Right renal pelvis (tissue), 4 donors: ENCODE measurements around the gene RSPO4. TPM values are rescaled to one million over a fixed set of nuclear protein-coding genes. Genes with fewer than 3 reads are reported as not detected.

Source experiments
- DNase-seq, 4 donors: peaks; one replicate each; pipeline ENCODE4 v3.0.0-alpha.2; 2013; ENCODE audit warnings: low read depth in 4 of 4, low spot score in 3 of 4, missing footprints in 1 of 4
- polyA plus RNA-seq, 4 donors: library from polyadenylated mRNA; unstranded; fragments of 120-200 nt; gene quantifications; one replicate each; pipeline ENCODE4 v1.2.1, GENCODE V29; 2013; ENCODE audit not compliant: insufficient read length in 4 of 4

RSPO4 gene
- polyA plus RNA-seq, 4 donors = 0.96 to 1.7 (median 1.6) TPM

DNA sequence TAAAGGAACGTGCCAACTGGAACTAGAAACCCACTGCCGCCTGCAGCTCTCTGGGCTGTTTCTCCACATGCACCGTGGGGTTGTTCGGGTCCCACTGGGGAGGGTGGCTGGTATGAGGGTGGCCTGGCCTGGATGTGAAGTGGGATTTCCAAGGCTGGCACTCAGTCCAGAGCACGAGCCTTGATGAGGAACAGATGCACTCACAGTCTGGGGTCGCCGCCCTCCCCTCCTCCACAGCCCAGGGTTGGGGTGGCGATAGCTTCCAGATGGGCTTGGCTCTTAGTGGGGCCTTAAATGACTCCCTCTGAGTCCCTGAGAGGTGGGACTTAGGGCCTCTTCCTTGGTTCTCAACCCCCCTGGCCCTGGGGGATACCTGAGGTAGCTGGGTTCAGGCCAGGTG lies 55.3 kb downstream of the RSPO4 start:
- DNase-seq = no peak

DNA sequence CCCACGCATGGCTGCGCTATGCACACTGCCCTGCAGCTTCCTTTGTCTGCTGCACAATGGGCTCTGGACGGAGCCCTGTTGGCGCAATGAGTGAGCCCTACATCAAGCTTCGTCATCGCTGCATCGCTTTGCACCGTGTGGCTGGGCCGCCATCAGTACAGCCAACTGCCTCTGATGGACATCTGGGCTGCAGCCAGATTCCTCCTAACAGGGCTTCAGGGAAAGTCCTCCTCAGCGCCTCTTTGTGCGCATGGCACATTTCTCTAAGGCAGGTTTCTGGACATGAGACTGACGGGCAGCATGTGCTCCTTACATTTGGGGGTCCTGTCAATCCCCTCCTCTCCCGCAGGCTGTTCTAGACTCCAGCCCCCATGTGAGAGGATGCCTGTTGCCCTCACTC lies 56.3 kb downstream of the RSPO4 start:
- DNase-seq = no peak

DNA sequence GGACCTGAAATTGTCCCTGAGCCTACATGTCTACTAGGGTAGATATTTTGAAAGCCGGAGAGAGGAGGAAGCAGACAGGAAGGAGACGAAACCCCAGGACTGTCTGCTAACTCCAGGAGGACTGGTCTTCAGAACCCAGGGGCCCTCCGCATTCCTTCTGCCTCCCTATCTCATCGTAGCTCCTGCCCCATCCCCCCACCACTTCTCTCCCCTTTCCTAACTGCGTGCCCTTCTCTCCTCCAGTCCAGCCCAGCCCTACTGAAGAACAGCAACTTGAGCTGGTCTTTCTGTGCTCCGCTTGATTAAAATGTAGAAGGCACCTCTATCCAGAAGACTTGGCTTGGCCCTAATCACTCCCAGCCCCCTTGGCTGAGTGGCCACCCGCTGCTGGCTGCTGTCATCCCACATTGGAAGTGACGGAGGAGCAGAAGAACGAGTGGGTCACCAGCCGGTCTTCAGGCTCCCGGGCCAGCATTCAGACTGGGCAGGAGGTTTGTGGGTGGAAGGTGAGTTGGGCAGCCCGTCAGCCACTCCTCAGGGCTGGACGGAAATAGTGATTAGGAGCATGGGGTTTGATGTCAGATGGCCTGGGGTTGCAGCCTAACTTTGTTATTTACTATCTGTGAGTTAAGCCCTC lies 57.2 kb downstream of the RSPO4 start:
- no peak for DNase-seq

DNA sequence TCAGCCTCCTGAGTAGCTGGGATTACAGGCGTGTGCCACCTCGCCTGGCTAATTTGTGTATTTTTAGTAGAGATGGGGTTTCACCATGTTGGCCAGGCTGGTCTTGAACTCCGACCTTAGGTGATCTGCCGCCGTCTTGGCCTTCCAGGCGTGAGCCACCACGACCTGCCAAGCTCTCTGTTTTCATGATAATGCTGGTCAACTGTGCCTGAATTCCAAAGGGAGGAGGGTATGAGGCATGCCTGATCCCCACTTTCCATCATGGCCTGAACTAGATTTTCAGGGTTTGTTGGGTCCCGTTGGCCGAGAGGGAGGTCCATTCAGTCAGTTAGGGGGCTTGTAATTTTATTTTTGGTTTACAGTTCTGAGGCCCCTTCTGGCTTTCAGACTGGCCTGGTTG lies 58.0 kb downstream of the RSPO4 start:
- DNase-seq = no peak

DNA sequence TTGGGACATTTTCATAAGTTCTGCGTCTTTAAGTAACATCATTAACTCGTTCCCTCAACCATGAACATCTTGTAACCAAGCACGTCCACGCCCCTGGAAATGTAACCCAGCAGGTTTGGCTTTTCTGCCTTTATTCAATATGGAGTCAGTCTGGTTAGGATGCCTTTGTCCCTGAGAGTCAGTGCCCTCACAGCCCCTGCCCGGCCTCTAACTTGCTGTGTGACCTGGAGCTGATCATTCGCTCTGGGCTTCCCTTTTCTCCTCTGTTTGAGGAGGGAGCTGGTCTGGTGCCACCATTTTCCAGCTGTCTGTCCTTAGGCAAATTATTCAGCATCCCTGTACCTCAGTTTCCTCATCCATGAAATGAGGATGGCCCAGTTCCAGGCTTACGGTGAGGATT lies 59.5 kb downstream of the RSPO4 start:
- DNase-seq = no peak

DNA sequence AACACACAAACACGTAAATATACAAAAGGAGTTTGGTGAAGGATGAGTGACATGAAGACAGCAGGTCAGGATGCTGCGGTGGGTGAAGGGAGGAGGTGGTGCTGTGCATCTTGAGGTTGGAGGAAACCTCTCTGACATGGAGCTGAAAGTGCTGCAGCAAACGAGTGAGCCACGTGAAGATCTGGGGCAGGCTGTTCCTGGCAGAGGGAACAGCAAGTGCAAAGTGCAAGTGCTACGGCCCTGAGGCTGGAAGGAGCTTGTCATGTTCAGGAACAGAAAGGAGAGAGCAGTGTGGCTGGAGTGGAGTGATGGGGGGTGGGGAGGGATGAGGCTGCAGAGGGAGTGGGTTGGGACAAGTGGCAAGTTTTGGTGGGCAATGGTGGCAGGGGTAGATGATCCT lies 61.2 kb downstream of the RSPO4 start:
- no peak for DNase-seq

DNA sequence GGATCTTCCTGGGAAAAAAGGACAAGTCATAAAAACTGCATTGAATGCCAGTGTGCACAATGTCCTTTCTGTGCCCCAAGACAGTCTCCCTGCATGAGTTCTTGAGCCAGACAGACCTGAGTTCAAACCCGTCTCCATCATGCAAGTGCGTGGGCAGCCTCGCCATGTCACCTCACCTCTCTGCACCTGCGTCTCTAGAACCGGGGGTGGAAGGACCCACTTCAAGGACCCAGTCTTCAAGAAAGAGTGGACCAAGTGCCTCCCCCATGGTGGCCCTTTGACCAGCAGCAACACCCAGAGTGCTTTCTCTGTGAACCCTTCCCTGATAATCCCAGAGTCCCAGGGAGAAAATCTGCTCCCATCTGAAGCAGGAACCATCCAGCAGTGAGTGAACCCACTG lies 62.5 kb downstream of the RSPO4 start:
- no peak for DNase-seq

DNA sequence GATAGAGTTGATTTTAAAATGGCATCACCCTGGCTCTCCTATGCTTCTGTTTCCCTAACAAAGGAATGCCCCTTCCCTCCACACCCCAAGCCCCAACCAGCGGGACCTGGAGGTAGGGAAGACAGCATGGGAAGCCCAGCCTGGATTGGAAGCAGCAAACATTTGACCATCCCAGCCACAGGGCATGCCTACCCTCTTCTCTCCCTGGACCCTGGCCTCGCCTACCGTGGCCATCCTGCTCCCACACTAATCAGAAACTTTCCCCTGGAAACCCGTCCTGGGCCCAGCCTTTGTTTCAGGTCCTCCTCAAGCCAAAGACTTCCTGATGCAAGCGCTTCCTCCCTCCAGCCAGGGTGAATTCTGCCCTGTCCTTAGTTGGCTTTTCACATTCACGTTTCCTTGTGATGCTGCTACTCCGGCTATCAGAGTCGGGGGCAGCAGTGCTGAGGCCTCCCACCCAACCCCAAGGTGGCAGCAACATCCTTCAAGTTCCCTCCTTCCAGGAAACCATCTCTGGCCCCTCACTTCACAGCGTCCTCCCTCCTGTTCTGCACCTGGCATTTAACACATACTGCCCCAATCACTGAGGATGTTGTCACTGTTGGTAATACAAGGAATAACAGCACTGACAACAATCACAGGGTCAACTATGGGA lies 67.8 kb downstream of the RSPO4 start:
- no peak for DNase-seq

DNA sequence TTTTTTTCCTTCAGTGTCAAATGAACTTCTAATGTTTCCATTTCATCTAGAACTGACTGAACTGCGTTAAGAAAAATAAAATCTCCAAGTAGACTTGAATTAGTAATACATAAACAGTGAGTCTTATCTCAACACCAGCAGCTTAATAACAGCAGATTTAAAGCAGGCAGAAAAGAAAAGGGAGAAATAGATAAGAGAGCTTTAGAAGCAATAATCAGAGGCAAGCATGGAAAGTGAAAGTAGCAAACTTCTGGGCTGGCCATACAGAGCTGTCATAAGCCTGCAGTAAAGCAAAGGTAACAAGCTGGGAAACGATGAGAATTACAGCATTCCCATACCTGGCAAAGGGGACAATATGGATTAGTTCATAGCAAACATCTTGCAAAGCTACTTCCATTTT lies 69.1 kb downstream of the RSPO4 start:
- DNase-seq = no peak

DNA sequence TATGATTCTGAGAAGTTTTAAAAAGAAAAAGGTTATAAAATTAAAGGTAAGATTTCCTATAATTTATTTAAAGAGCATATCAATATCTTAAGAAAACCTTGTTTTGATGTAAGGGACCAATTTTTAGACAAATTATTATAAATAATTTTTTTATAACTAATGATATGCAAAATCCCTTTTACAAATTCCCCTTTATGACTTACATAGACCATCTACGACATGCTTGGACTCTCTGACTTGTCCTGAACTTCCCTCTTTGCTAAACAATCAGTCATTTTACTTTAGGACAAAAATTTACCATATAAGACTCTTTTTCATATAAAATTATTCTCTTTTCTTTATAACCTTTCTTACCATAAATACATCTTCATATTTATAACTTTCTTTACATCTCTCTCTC lies 70.7 kb downstream of the RSPO4 start:
- DNase-seq = no peak

DNA sequence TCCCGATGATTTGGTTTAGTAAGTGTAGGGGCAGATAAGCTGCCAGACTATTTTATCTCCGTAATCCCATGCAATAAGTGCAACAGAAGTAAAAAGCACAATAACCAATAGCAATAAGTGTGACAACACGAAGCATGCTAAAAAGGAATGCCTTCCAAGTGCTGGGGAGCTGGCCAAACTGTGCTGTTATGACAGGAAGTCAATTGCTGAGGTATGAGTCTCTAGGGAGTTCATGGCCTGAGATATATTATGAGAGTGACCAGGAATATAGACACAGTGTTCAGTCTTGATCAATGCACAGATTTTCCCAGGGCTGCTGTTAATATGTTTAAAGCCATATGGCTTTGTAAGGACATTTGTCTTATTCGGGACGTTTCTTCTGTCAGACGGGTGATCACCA lies 75.4 kb downstream of the RSPO4 start:
- no peak for DNase-seq

DNA sequence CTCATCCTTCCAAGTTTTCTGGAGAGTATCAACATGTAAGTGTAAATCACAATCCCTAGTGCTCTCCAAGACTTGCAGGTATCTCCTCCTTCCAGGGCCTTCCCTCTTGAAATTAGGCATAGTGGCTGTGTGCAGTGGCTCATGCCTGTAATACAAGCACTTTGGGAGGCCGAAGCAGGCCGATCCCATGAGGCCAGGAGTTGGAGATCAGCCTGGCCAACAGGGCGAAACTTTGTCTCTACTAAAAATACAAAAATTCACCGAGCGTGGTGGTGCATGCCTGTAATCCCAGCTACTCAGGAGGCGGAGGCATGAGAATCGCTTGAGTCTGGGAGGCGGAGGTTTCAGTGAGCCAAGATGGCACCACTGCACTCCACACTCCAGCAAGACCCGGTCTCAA lies 76.6 kb downstream of the RSPO4 start:
- DNase-seq = no peak

DNA sequence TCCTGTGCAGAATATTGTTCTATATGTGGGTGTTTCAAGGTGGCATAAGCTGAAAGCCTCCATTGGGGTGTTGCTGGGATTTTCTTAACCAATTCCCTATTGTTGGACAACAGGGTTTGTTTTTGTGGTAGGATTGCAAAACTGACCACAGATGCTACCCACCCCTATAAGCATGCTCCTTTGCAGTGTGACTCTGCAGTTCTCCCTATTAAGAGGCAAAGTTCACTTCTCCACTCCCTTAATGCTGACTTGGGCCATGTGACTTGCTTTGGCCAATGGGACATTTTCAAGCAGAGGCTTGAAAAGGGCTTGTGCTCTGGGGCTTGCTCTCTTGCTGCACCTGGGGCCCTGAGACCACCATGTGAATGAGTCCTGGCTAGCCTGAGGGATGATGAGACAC lies 77.5 kb downstream of the RSPO4 start:
- no peak for DNase-seq

DNA sequence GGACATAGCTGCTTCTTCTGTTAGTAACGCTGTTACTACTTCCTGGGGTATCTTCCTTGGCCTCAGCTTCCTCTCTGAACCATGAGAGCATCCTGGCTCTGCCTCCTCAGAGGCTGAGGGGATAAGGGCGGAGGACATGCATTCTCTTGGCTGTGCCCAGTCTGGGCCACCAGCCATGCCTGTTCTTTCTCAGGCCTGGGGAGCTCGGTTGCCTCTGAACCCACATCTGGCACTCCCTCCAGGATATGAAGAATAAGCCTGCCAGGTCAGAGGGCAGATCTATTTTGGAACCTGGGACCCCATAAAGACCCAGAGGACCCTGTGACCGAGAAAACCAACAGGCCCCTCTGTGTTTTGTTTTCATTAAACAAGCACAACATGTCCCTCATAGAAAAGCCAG lies 79.3 kb downstream of the RSPO4 start:
- DNase-seq = no peak

DNA sequence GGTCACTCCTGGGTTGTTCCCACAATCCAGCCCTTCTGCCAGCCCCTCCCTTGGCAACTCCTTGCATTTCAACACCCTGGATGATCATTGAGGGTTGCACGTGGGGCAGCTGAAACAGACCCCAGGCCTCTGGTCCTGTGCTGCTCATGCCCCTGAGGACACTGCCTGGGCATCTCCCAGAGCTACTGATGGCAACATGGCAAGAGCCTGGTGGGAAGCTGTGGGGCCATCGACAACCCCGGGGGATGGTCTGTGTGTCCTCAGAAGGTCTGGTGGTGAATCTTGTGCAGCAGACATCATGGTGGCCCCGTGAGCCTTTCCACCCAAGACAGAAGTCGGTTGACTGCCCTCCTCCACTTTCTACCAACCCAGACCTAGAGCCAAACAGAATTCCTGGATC lies 81.0 kb downstream of the RSPO4 start:
- no peak for DNase-seq

DNA sequence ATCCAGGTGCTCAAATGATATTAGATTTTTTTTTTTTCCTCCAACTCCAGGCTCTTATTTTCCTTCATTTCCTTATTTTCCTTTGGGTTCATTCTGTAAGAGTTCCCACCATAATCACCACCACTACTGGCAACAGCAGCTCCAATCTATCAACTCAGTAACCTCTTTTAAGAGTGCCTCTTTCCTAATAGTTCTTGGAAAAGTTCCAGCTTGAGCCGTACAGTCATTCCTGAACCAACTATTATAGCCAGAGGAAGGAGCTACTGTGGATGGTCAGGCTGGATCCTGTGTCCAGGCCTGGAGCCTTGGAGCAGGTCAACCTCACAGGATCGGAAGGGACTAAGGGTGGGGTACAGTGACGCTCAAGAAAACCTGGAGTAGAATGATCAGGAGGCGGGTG lies 81.8 kb downstream of the RSPO4 start:
- no peak for DNase-seq

DNA sequence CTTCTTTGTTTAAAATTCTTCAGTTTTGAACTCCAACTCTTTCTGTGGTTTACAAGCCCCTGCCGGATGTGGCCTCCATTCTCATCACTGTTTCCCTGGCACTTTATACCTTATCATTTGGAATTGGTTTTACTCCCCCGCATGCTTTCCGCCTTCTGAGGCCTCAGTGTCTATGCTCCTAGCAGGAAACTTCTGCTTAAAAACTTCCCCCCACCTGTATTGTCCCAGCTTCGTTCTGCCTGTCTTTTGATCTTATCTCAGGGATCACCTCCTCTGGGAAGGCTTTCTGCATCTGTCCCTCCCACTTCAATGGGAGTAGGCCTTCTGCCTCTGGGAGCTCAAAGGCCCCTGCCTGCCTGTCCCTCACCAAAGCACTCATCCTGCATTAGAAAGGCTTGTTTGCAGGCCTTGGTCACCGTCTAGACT lies 82.6 kb downstream of the RSPO4 start:
- DNase-seq = no peak

DNA sequence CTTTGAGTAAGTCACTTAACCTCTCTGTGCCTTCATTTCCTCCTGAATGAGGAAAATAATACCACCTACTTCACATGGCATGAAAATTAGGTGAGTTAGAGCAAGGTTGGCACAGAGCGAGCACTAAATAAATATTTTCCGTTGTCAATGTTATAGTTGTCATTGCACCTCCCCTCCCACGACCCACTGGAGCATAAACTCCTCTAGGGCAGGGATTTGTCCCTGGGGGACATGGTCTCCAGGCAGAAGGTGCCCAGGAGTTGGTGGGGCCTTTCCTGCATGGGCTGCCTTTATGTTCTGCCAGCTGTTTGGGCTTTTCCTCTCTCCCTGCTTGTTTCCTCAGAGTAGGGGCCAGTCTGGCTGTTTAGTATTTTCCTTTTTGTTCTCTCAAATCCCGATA lies 84.7 kb downstream of the RSPO4 start:
- DNase-seq = no peak

DNA sequence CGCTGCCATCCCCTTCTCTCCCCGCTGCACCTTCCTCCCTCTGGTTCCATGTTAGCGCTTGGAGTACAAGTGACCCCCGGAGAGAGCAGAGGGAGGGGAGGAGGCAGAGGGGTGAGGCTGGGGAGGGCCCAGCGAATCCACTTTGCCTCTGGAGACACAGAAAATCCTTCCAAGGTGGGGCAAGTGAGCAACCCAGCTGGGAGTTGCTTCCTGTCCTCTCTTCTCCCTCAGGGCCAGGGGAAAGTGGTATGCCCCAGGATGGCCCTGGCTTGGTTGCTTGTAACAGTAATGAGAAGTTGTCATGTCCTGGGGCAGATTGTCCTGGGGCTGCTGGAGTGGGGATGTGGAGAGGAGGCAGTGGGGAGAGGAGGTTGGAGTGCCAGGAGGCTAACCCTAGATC lies 85.3 kb downstream of the RSPO4 start:
- DNase-seq = no peak

DNA sequence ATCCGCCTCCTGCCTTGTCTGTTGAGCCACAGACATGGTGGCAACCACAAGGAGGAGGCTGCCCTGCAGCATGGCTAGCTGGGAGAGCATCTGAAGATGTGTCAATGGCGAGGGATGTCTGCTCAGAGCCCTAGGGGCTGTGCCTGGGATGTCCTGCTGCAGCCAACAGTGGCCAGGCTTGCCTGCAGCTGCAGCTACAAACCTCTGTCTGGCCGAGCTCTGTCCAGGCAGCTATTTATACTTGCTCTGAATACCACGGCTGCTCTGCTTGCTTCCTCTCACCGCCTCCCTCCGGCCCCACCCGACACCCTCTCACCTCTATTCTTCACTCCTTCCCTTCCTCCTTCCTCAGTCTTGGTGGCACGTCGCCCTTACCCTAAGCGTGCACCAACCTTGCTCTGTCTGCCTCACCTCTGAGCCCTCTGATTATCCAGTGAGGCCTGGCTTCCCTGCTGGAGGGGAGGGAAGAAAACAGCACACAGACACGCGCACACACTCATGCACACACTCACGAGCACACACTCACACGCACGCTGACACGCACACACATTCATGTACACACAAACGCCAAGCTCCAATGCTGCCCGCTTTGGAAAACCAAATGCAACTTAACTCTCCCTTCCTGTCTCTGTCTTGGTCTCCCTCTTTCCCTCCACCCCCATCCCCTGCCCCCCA lies 85.8 kb downstream of the RSPO4 start, which contains the start of gene ANGPT4:
Gene ANGPT4 (minus strand): TSS at position 210 of the 675 bp plus-strand sequence. CDS start 120 bp downstream, at position 90.
- peak in 1 of 4 donors; percentile 4 for DNase-seq

DNA sequence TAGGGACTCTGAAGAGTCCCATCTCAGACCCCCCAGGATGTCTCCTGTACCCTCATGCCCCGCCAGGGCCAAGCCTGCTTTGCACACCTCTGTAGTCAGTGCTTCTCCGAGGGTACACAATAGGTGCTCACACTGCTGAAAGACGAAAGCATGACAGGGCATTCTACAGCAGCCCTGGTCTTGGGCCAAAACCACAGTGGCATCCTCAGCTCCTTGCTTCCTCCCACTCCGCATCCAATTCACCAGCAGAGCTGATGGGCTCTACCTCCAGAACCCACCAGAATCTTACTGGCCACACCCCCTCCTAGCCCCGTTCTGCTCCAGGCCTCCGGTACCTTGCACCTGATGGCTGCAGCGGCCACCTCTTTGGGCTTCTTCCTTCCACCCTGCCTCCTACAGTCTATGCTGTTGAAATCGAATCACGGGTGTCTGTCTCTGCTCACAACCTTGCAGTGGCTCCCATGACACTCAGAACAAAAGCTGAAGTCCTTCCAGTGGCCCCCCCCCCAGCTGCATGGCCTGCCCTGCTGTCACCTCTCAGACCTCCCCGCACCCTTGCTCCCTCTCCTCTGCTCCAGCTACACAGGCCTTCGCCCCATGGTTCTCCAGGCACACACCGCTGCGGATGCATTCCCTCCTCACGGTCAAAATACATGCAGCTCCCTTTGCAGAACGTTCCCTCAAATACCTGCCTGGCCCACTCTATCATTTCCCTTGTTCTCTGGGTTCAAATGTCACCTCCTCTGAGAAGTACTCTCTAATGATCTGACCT lies 87.2 kb downstream of the RSPO4 start:
- no peak for DNase-seq
